Stimulated activated CD4-positive, alpha-beta T cell treated with anti-CD3 and anti-CD28 coated beads, Interleukin-1b, Interleukin-23, amount 100 ng/mL, for 1 hour (primary cell): ENCODE data around the gene RBM10.

ENCODE experiments used
- DNase-seq, 2 donors: peaks; one replicate each; pipeline ENCODE4 v3.0.0-alpha.2; 2020; ENCODE audit warnings: low read depth in 2 of 2

Gene RBM10

GRCh38 chrX:47148946-47149345 lies 3.9 kb downstream of the RBM10 start:
- DNase-seq = no peak

- DNase-seq = no peak
These were observed 6.4 kb downstream of the RBM10 start for GRCh38 chrX:47151435-47151834.

- no peak for DNase-seq
These were observed 11.8 kb downstream of the RBM10 start for GRCh38 chrX:47156611-47157520.

GRCh38 chrX:47158131-47158530 lies 13.1 kb downstream of the RBM10 start:
- DNase-seq = no peak

- DNase-seq = no peak
These were observed 13.8 kb downstream of the RBM10 start for GRCh38 chrX:47158781-47159180.

- no peak for DNase-seq
These were observed 15.8 kb downstream of the RBM10 start for GRCh38 chrX:47160781-47161180.

- no peak for DNase-seq
These were observed 18.0 kb downstream of the RBM10 start for GRCh38 chrX:47162927-47163583.

GRCh38 chrX:47164420-47164819 lies 19.4 kb downstream of the RBM10 start:
- no peak for DNase-seq

GRCh38 chrX:47166126-47166525 lies 21.1 kb downstream of the RBM10 start:
- DNase-seq = no peak

GRCh38 chrX:47168495-47169073 lies 23.6 kb downstream of the RBM10 start:
- DNase-seq = no peak

GRCh38 chrX:47169273-47169672 lies 24.3 kb downstream of the RBM10 start:
- no peak for DNase-seq

- no peak for DNase-seq
These were observed 24.9 kb downstream of the RBM10 start for GRCh38 chrX:47169726-47170515.

- no peak for DNase-seq
These were observed 26.1 kb downstream of the RBM10 start for GRCh38 chrX:47170861-47171692.

- no peak for DNase-seq
These were observed 27.0 kb downstream of the RBM10 start for GRCh38 chrX:47171996-47172395.

- DNase-seq = no peak
These were observed 27.5 kb downstream of the RBM10 start for GRCh38 chrX:47172549-47172948.

GRCh38 chrX:47172971-47173792 lies 28.2 kb downstream of the RBM10 start:
- no peak for DNase-seq

GRCh38 chrX:47174376-47174775 lies 29.4 kb downstream of the RBM10 start:
- no peak for DNase-seq

GRCh38 chrX:47174846-47175587 lies 30.0 kb downstream of the RBM10 start:
- DNase-seq = no peak

- no peak for DNase-seq
These were observed 30.6 kb downstream of the RBM10 start for GRCh38 chrX:47175588-47175980.
